HG03457 (cell line): ENCODE results near the gene IPCEF1.

Source experiments
- ATAC-seq: cut with Tn5 transposase; IDR thresholded peaks from one replicate; pipeline ENCODE4 v1.9.1; 2021; ENCODE audit warnings: moderate number of reproducible peaks; ENCODE audit not compliant: unreplicated experiment

The IPCEF1 gene

GRCh38 chr6:154117485-154117884 lies 239.1 kb downstream of the IPCEF1 start:
- ATAC-seq, result no peak

- ATAC-seq, result no peak
Observed at GRCh38 chr6:154113392-154113791, 243.2 kb downstream of the IPCEF1 start.

GRCh38 chr6:154112181-154112809 lies 244.3 kb downstream of the IPCEF1 start:
- no peak for ATAC-seq

- no peak for ATAC-seq
Observed at GRCh38 chr6:154111025-154111424, 245.6 kb downstream of the IPCEF1 start.

GRCh38 chr6:154106251-154106650 lies 250.4 kb downstream of the IPCEF1 start:
- no peak for ATAC-seq
